HG03565 (cell line): Measurements from ENCODE around the gene CDKAL1.

Experiments used
- ATAC-seq: cut with Tn5 transposase; IDR thresholded peaks from one replicate; pipeline ENCODE4 v1.9.1; 2021; ENCODE audit warnings: mild to moderate bottlenecking, moderate library complexity; ENCODE audit not compliant: unreplicated experiment

The CDKAL1 gene

GRCh38 chr6:20868397-20869096, 334.3 kb downstream of the CDKAL1 start:
- ATAC-seq = no peak

GRCh38 chr6:20870021-20870420, 335.8 kb downstream of the CDKAL1 start:
- no peak for ATAC-seq

- no peak for ATAC-seq
These were observed 336.2 kb downstream of the CDKAL1 start for GRCh38 chr6:20870493-20870892.

GRCh38 chr6:20873425-20874190, 339.4 kb downstream of the CDKAL1 start:
- no peak for ATAC-seq

GRCh38 chr6:20875369-20875963, 341.2 kb downstream of the CDKAL1 start:
- ATAC-seq = no peak

- no peak for ATAC-seq
These were observed 341.8 kb downstream of the CDKAL1 start for GRCh38 chr6:20876036-20876435.

- ATAC-seq = no peak
These were observed 342.3 kb downstream of the CDKAL1 start for GRCh38 chr6:20876561-20876960.

GRCh38 chr6:20877008-20877937, 343.0 kb downstream of the CDKAL1 start:
- peak; percentile 96 for ATAC-seq

GRCh38 chr6:20879121-20879520, 344.9 kb downstream of the CDKAL1 start:
- ATAC-seq = no peak

- no peak for ATAC-seq
These were observed 345.3 kb downstream of the CDKAL1 start for GRCh38 chr6:20879526-20879925.

GRCh38 chr6:20881365-20881764, 347.1 kb downstream of the CDKAL1 start:
- no peak for ATAC-seq

- no peak for ATAC-seq
These were observed 347.8 kb downstream of the CDKAL1 start for GRCh38 chr6:20882014-20882413.

- no peak for ATAC-seq
These were observed 350.8 kb downstream of the CDKAL1 start for GRCh38 chr6:20885076-20885475.

GRCh38 chr6:20891161-20891560, 356.9 kb downstream of the CDKAL1 start:
- ATAC-seq = no peak

GRCh38 chr6:20892365-20892764, 358.1 kb downstream of the CDKAL1 start:
- ATAC-seq = no peak

GRCh38 chr6:20893412-20893811, 359.2 kb downstream of the CDKAL1 start:
- no peak for ATAC-seq

GRCh38 chr6:20900389-20901160, 366.3 kb downstream of the CDKAL1 start:
- peak; percentile 86 for ATAC-seq

- no peak for ATAC-seq
These were observed 371.1 kb downstream of the CDKAL1 start for GRCh38 chr6:20905377-20905776.

GRCh38 chr6:20906945-20907344, 372.7 kb downstream of the CDKAL1 start:
- ATAC-seq = no peak

GRCh38 chr6:20907486-20908071, 373.3 kb downstream of the CDKAL1 start:
- no peak for ATAC-seq
